Ascending aorta (tissue), 2 donors: Measurements from ENCODE around the gene SORT1. TPM values are rescaled to one million over a fixed set of nuclear protein-coding genes. Genes with fewer than 3 reads are reported as not detected.

Experiments used
- DNase-seq, 2 donors: peaks; one replicate each; pipeline ENCODE4 v3.0.0-alpha.2; 2019; ENCODE audit warnings: low spot score in 2 of 2
- H3K27ac ChIP-seq, 2 donors: fragments of 200-600 bp; sonication (generic); one replicate each; pipeline ENCODE4 v1.5.1; 2016 to 2017; ENCODE audit warnings: mild to moderate bottlenecking in 1 of 2
- H3K27me3 ChIP-seq: fragments of 200-600 bp; sonication (generic); one replicate; pipeline ENCODE4 v1.5.1; 2017
- H3K36me3 ChIP-seq, 2 donors: fragments of 200-600 bp; sonication (generic); one replicate each; pipeline ENCODE4 v1.5.1; 2016
- H3K4me1 ChIP-seq, 2 donors: fragments of 200-600 bp; sonication (generic); one replicate each; pipeline ENCODE4 v1.5.1; 2016 to 2017; ENCODE audit warnings: mild to moderate bottlenecking in 1 of 2
- H3K4me3 ChIP-seq, 2 donors: fragments of 200-600 bp; sonication (generic); one replicate each; pipeline ENCODE4 v1.5.1; 2016 to 2017; ENCODE audit warnings: mild to moderate bottlenecking in 1 of 2
- H3K9me3 ChIP-seq, 2 donors: fragments of 200-600 bp; sonication (generic); one replicate each; pipeline ENCODE4 v1.5.1; 2016
- intact Hi-C: fragments of 100-400 bp; cut with DNase I; formaldehyde crosslinking; loops from one replicate; pipeline ENCODE4 v1.15.1; 2023
- total RNA-seq: library from RNA; depleted of rRNA; stranded (reverse); fragments of >200 nt; gene quantifications from one replicate; pipeline ENCODE4 v1.1.0, GENCODE V29; 2016
- TF ChIP-seq, protein P1 (sequence below), 3 experiments: fragments of 200-600 bp in 2 of 3; fragments of 450-650 bp in 1 of 3; sonication (generic) in 2 of 3; IDR thresholded peaks; one replicate each; pipeline ENCODE4 v1.5.1; 2016 to 2019; ENCODE audit warnings: antibody characterized with exemption in 3 of 3, mild to moderate bottlenecking in 1 of 3, moderate library complexity in 1 of 3

Gene SORT1
- total RNA-seq, 1 donor from 2014 or later: 111 TPM

DNA sequence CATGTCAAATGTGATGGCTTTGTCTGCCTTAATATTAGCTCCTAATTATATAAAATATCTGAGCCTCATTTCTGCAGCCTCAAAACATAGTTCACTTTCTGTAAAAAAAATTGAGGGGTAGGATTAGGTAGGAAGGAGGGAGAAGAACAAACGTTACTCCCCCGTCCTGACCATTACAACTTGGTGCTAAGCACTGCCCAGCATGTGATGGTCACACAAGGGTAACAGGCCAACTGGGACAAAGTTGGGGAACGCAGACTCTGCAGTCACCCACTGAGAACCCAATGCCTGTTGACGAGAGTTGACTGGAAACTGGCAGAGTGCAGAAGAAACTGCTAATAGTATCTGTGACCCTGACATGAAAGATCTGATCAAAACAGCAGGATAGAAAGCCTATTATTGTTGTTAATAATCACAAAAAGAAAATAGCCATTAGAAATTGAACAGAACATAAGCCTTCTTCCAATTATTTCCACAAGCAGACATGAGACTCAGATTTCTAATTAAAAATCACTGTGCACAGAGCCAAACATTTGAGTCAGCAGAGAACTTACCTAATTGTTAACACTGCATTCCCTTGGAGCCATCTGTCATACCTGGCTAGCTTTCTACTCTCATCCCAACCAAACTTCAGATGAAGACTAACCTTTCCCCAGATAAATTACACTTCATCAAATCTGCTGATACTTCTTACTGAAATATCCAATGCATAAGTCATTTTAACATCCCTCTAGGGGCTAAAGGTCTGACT, 5.5 kb downstream of the SORT1 start:
- intact Hi-C loops: no loop called here
- no peaks in the 10 kb centered on the region for H3K27me3 ChIP-seq
- TF ChIP-seq, protein P1, sequence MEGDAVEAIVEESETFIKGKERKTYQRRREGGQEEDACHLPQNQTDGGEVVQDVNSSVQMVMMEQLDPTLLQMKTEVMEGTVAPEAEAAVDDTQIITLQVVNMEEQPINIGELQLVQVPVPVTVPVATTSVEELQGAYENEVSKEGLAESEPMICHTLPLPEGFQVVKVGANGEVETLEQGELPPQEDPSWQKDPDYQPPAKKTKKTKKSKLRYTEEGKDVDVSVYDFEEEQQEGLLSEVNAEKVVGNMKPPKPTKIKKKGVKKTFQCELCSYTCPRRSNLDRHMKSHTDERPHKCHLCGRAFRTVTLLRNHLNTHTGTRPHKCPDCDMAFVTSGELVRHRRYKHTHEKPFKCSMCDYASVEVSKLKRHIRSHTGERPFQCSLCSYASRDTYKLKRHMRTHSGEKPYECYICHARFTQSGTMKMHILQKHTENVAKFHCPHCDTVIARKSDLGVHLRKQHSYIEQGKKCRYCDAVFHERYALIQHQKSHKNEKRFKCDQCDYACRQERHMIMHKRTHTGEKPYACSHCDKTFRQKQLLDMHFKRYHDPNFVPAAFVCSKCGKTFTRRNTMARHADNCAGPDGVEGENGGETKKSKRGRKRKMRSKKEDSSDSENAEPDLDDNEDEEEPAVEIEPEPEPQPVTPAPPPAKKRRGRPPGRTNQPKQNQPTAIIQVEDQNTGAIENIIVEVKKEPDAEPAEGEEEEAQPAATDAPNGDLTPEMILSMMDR (IDR thresholded peaks at IDR 0.05): no peak
- peak in 1 of 2 donors; percentile 81 for DNase-seq
- no peaks in the 10 kb centered on the region for H3K9me3 ChIP-seq
- H3K4me3 ChIP-seq: peak overlapping the region; percentile 39 to 83
- H3K36me3 ChIP-seq: no peaks in the 10 kb centered on the region
- peak overlapping the region; percentile 90 to 91 for H3K27ac ChIP-seq
- H3K4me1 ChIP-seq: peaks cover 8 to 43% of the 10 kb centered on the region in 2 donors

DNA sequence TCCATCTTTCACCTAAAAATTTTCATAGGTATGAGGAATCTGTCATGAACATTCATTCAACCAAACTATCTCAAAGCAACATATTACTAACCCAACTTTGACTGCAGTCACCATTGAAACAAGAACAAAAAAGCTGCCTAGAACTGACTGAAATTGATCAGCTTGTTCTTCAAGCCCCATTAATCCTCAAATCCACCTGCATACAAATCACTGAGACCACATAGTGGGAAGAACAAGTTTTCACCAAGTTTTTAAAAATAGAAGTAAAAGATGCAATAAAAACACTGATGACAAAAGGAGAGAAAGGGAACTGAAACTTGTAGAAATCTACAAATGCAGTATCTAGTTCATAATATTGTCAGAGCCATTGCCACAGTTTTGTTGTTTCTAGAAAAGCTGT, 6.1 kb downstream of the SORT1 start:
- no peaks in the 10 kb centered on the region for H3K27me3 ChIP-seq
- intact Hi-C loops: loop anchor here (1.0 kb wide), 1 partner anchor 20 kb away; no protein-coding TSS in a partner anchor
- peak overlapping the region; percentile 90 to 91 for H3K27ac ChIP-seq
- TF ChIP-seq, protein P1 (IDR thresholded peaks at IDR 0.05): no peak
- no peak for DNase-seq
- H3K36me3 ChIP-seq: no peaks in the 10 kb centered on the region
- peaks cover 8 to 48% of the 10 kb centered on the region in 2 donors for H3K4me1 ChIP-seq
- H3K9me3 ChIP-seq: no peaks in the 10 kb centered on the region
- peak overlapping the region; percentile 25 to 83 for H3K4me3 ChIP-seq

DNA sequence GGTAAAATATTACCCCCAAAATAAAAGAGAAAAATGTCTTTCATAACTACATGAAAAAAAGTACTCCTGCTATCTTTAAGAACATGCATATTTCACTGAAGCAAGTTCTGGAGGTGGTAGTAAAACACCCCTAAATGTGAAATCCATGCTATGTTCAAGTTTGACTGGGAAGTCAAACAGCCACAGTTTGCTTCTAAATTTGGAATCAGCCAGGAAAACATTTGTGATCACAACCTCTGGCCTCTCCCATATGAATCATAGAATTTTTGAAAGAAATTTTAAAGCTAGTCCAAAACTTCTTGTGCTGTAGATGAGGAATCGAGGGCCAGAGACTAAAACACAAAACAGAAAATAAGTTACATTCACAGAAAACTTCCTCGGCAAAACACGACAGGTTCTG, 6.6 kb downstream of the SORT1 start:
- no peak for DNase-seq
- Histone ChIP-seq H3K4me1 (peaks cover 11 to 52% of the 10 kb centered on the region in 2 donors), H3K27me3 (no peaks in the 10 kb centered on the region), H3K27ac (peak overlapping the region; percentile 90 to 91), H3K4me3 (peak overlapping the region; percentile 25 to 83), H3K36me3 (no peaks in the 10 kb centered on the region), H3K9me3 (no peaks in the 10 kb centered on the region)
- intact Hi-C loops: loop anchor here (1.0 kb wide), 1 partner anchor 20 kb away; no protein-coding TSS in a partner anchor
- TF ChIP-seq, protein P1 (IDR thresholded peaks at IDR 0.05): no peak

DNA sequence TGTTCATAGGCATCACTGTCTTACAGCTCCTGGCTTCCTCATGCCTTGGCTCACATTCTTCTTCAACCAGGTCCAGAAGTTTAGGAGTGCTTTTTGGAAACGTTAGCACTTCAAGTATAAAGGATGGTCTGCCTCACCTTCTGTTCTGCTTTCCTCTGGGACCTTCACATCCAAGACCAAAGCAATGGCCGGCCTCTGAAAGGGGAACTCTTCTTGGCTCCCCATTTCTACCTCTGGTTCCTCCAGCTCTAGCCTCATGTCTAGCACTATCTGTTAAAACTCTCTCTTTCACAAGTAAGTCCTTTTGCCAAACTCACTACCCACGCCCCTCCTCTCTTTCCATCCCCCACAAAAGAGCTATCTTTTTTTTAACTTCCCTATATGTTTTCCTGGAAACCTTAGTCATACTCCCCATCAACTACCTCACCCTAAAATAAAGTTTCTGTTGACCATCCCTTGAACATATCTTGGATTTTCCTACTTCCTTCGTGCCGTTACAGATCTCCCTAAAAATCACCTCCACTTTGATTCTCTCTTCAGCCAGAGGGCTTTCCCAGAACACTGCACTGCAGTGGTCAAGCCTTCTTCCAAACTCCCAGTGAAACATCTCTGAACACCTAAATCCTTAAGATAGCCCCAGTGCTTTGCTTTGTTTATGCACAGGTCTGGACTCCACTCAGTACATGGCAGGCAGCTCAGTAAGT, 7.9 kb downstream of the SORT1 start:
- Histone ChIP-seq H3K36me3 (no peaks in the 10 kb centered on the region), H3K27ac (peak overlapping the region; percentile 90 to 91), H3K27me3 (no peaks in the 10 kb centered on the region), H3K4me3 (peak overlapping the region; percentile 4 to 83), H3K9me3 (no peaks in the 10 kb centered on the region), H3K4me1 (peaks cover 18 to 66% of the 10 kb centered on the region in 2 donors)
- intact Hi-C loops: no loop called here
- no peak for DNase-seq
- TF ChIP-seq, protein P1 (IDR thresholded peaks at IDR 0.05): no peak

DNA sequence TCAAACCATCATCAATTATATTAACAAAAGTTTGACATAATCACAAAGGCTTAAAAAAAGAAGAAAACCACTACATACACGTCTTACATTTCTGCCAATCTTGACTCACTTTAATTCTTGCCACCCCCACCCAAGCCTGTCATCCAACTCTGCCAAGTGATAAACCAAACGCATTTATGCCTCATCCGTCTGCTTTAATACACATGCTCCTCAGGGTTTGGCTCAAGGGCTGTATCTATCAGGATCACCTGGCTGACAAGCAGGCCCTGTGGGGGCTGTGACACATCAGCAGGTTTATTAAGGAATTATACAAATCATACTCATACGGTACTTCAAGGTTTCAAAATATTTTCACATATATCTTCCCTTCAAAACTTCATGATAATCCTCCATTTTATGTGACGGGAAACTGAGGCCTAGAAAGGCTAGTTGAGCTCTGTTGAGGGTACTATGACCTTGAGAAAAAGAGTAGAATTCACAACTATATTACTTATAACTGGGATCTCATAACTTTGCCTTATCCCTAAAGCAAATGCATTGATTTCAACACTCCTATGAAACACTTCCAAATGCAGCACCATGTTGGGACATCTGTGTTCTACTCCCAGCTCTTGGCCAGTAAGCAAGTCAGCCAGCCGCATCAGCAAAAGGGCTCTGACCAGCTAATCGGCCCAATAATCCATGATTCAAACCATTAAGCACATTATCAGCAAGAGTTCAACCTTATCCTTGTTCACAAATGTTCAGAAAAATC, 8.7 kb downstream of the SORT1 start:
- Histone ChIP-seq H3K4me3 (peak overlapping the region; percentile 4 to 83), H3K4me1 (peaks cover 24 to 73% of the 10 kb centered on the region in 2 donors), H3K36me3 (no peaks in the 10 kb centered on the region), H3K9me3 (no peaks in the 10 kb centered on the region), H3K27me3 (no peaks in the 10 kb centered on the region), H3K27ac (peak overlapping the region; percentile 90 to 91)
- TF ChIP-seq, protein P1 (IDR thresholded peaks at IDR 0.05): no peak
- intact Hi-C loops: no loop called here
- DNase-seq: no peak
